ENCODE data around the gene DYNC1H1.

Gene DYNC1H1

GRCh38 chr14:101964297-101965180, at the start of gene DYNC1H1:
Gene DYNC1H1, plus strand, starts transcription at chr14:101964573. Its CDS starts 119 bp downstream, at chr14:101964692.
- peak; percentile 82 for DNase-seq

- no peak for DNase-seq
These were observed 48.2 kb upstream of the DYNC1H1 start for GRCh38 chr14:101915871-101916815.

GRCh38 chr14:101916816-101917412, 47.5 kb upstream of the DYNC1H1 start:
- no peak for DNase-seq

GRCh38 chr14:101917413-101918017, 46.9 kb upstream of the DYNC1H1 start:
- DNase-seq, result no peak

- DNase-seq, result no peak
These were observed 46.0 kb upstream of the DYNC1H1 start for GRCh38 chr14:101918065-101918989.

- DNase-seq, result no peak
These were observed 44.1 kb upstream of the DYNC1H1 start for GRCh38 chr14:101920271-101920670.

- no peak for DNase-seq
These were observed 41.5 kb upstream of the DYNC1H1 start for GRCh38 chr14:101922866-101923265.

GRCh38 chr14:101925152-101925551, 39.2 kb upstream of the DYNC1H1 start:
- DNase-seq, result no peak

- no peak for DNase-seq
These were observed 38.3 kb upstream of the DYNC1H1 start for GRCh38 chr14:101926085-101926484.

GRCh38 chr14:101926620-101927019, 37.8 kb upstream of the DYNC1H1 start:
- no peak for DNase-seq

GRCh38 chr14:101927859-101928258, 36.5 kb upstream of the DYNC1H1 start:
- DNase-seq, result no peak

GRCh38 chr14:101928415-101928841, 35.9 kb upstream of the DYNC1H1 start:
- no peak for DNase-seq

GRCh38 chr14:101929096-101929495, 35.3 kb upstream of the DYNC1H1 start:
- DNase-seq, result no peak

- DNase-seq, result no peak
These were observed 34.4 kb upstream of the DYNC1H1 start for GRCh38 chr14:101929946-101930345.

GRCh38 chr14:101932673-101933072, 31.7 kb upstream of the DYNC1H1 start:
- no peak for DNase-seq

- DNase-seq, result no peak
These were observed 31.2 kb upstream of the DYNC1H1 start for GRCh38 chr14:101933209-101933608.

- DNase-seq, result no peak
These were observed 29.7 kb upstream of the DYNC1H1 start for GRCh38 chr14:101934601-101935150.

- DNase-seq, result no peak
These were observed 26.2 kb upstream of the DYNC1H1 start for GRCh38 chr14:101937926-101938767.

GRCh38 chr14:101939646-101940170, 24.7 kb upstream of the DYNC1H1 start:
- no peak for DNase-seq

GRCh38 chr14:101944451-101944850, 19.9 kb upstream of the DYNC1H1 start:
- no peak for DNase-seq

Data from CD4-positive, alpha-beta T cell treated with Interleukin-4 for 4 hours (primary cell).